Ishikawa (cell line): ENCODE measurements around the gene UBA1.

Experiments used
- EGR1 ChIP-seq: IDR thresholded peaks from 2 replicates; pipeline ENCODE4 v1.6.1; 2012
- FOXM1 ChIP-seq: IDR thresholded peaks from 2 replicates; pipeline ENCODE4 v1.6.1; 2012; ENCODE audit warnings: low read depth, borderline replicate concordance
- RAD21 ChIP-seq: IDR thresholded peaks from 2 replicates; pipeline ENCODE4 v1.6.1; 2012; ENCODE audit warnings: low read depth
- REST ChIP-seq: IDR thresholded peaks from 2 replicates; pipeline ENCODE4 v1.6.1; 2012; ENCODE audit warnings: low read depth, mild to moderate bottlenecking
- TAF1 ChIP-seq: IDR thresholded peaks from 2 replicates; pipeline ENCODE4 v1.6.1; 2012; ENCODE audit warnings: low read depth, mild to moderate bottlenecking
- USF1 ChIP-seq: IDR thresholded peaks from 2 replicates; pipeline ENCODE4 v1.6.1; 2012

GRCh38 chrX:47172549-47172948 is 21.1 kb upstream of the UBA1 start:
- no peak for TF ChIP-seq EGR1
- TF ChIP-seq USF1 = no peak
- no peak for TF ChIP-seq RAD21
- TF ChIP-seq FOXM1 = no peak
- no peak for TF ChIP-seq TAF1
- TF ChIP-seq REST = no peak
